SH-SY5Y (cell line): ENCODE data around the gene BBS9.

Source experiments
- GATA2 ChIP-seq: IDR thresholded peaks from 2 replicates; pipeline ENCODE4 v1.6.1; 2011; ENCODE audit warnings: mild to moderate bottlenecking, low read depth, low read length
- GATA3 ChIP-seq: IDR thresholded peaks from 2 replicates; pipeline ENCODE4 v1.6.1; 2011; ENCODE audit warnings: low read depth, mild to moderate bottlenecking, low read length, moderate library complexity

GRCh38 chr7:33604056-33604455 is 474.7 kb downstream of the BBS9 start:
- TF ChIP-seq GATA2, result no peak
- no peak for TF ChIP-seq GATA3
